AG08396 (cell line): ENCODE data around the gene MRPL41.
"Not testable (repeated sequence)": the region's sequence is repeated elsewhere in the genome, so short reads cannot be mapped to it uniquely, and the experiment has no call there.

Experiments
- DNase-seq: peaks from one replicate; pipeline ENCODE4 v3.0.0; 2012; ENCODE audit warnings: low spot score, mixed read lengths

Gene MRPL41

DNA sequence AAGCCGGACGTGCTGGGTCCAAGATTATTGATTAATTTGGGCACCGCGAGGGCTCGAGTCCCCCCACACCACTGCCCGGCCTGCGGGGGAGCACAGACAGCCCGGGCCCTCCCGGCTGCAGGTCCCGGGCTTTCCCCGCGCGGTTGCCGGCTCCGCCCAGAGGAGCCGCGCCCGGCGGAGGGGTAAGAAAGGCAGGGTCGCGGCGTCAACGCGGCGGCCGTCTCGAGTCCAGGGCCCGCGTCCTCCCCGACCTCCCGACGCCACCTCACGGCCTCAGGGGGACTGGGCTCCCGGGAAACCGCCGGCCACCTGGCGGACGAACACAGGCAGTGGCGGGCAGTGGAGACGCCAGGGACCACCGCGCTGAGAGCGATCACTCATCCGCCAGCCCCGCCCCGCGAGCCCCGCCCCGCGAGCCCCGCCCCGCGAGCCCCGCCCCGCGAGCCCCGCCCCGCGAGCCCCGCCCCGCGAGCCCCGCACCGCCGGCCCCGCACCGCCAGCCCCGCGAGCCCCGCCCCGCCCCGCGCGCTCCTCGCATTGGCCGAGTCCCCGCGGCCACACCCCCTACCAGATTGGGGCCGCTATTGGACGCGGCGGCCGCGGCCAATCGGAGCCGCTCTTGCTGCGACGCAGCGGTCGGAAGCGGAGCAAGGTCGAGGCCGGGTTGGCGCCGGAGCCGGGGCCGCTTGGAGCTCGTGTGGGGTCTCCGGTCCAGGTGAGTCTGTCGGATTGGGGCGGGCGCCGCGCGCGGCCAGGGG is at the start of gene MRPL41:
Gene MRPL41, plus strand, starts transcription at position 616 of the 758 bp plus-strand sequence. CDS start 203 bp downstream, outside the sequence.
- peak; percentile 98 for DNase-seq

DNA sequence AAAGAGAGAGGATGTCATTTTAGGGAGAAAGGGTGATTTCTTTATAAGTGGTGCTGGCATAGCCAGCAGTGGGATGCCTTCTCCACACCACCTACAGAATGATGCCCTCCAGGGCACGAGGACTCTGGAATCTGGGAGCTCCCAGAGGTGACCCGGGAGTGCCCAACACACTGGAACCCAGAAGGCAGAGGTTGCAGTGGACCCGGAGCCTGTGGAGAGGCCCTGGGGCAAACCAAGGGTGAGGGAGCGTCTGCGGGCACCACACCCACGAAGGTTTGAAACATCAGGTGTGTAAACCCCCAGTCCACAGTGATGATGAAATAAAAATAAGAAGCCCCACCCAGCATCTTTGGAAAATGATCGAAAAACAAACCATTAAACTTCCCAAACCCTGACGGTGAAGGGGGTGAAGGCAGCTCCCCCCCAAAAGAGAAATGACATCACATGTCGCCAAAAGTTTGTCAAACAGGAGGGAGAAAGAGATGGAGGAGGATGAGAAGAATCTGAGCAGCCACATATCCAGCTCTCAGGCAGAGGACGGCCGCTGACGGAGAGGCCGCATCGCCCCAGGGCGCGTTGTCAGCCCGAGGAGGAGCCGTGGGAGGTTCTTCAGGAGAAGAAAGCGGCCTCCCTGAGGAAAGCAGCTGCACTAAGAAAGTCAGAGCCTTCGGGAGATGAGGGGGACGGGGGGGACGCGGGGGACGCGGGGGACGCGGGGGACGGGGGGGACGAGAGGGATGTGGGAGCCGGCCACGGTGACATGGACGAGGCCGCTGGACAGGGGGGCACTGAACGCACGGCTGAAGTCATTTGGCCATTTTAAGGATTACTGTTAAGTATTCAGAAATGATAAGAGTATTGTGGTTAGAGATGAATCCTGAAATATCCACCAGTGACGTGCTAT is 49.4 kb upstream of the MRPL41 start:
- peak; percentile 70 for DNase-seq

DNA sequence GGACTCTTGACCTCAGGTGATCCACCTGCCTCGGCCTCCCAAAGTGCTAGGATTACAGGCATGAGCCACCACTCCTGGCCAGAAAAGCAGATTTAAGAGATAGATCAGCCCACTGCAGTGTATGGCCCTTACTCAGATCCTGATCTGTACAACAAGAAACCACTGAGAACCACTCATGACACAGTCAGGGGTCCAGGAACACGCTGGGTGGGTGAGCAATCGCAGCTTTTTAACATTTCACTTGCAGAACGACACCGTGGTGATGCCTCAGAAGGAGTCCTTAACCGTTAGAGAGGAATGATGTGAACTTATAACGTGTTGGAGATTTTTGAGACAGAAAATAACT is 47.3 kb upstream of the MRPL41 start:
- DNase-seq = no peak

DNA sequence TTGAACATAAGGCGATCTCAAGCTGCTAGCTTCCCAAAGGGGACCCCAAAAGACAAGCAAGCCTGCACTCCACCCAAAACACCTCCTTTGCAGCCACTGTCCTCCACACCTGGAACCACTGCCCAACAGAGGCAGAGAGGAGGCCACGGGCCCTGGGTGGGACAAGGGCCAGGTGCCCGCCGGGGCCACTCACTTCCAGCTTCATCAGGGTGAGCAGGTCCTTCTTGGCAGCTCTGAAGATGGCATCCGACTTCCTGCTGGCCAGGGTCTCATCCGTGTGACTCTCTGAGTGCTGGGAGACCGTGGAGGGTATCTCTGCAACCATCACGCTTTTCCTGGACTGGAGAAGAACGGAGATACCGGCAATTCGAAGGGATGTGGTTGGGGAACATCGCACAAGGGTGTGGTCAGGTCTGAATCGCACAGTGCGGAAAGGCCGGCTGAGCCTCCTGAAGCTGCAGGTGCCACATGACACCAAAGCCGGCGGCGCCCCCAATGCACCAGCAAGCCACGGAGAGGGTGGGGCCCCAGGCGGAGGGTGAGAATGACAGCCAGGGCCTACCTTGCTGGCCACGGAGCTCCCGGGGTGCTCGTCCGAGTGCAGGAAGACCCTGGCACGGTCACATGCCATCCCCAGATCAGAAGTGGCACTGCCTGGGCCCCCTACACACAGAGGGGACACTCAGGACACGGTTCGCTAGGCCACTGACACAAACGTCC is 46.1 kb upstream of the MRPL41 start:
- no peak for DNase-seq

DNA sequence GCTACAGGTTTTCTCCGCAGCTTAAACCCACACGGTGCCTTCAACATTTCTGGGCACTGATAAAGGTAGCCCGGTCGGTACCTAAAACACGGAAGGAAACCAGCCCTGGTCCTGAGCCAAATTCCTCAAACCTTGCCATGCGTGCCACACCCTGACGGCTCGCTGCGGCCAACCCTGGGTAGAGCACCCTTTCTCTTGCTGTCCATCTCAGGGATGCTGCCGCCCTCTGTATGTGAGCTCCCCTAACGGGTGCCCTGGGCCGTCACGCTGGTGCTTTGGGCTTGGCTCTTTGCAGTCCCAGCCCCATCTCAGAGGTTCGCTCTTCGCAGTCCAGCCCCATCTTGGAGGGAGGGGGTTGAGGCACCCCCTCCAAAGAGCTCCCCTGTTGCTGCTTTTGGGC is 45.4 kb upstream of the MRPL41 start:
- no peak for DNase-seq

DNA sequence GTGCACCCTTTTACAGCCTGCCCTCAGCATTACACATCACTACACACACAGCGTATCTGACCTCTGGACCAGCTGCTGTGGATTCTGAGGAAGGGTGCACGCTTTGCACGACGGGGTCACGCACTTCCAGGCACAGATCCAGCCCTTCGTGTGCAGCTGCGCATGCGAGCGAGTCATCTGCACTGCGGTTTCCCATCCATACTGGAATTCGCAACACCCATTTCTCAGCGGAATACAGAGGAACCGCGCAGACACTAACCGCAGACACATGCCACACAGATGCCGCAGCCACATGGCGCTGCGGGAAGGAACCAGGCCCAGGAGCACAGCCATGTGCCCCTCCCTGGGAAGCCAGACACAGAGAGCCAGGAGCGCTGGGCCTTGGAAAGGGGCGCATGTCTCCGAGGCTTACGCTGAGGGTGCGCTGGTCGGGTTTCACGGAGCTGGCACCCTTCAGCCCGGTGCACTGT is 44.9 kb upstream of the MRPL41 start:
- DNase-seq = no peak

DNA sequence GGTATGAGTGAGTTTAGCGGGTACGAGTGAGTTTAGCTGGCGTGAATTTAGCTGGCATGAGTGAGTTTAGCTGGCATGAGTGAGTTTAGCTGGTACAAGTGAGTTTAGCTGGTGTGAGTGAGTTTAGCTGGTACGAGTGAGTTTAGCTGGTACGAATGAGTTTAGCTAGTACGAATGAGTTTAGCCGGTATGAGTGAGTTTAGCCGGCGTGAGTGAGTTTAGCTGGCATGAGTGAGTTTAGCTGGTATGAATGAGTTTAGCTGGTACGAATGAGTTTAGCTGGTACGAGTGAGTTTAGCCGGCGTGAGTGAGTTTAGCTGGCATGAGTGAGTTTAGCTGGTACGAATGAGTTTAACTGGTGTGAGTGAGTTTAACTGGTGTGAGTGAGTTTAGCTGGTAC is 42.5 kb upstream of the MRPL41 start:
- no peak for DNase-seq

DNA sequence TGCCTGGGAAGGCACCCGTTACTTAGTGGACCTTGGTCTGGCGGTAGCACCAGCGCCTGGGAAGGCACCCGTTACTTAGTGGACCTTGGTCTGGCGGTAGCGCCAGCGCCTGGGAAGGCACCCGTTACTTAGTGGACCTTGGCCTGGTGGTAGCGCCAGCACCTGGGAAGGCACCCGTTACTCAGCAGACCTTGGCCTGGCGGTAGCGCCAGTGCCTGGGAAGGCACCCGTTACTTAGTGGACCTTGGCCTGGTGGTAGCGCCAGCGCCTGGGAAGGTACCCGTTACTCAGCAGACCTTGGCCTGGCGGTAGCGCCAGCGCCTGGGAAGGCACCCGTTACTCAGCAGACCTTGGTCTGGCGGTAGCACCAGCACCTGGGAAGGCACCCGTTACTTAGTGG is 40.6 kb upstream of the MRPL41 start:
- not testable (repeated sequence) for DNase-seq

DNA sequence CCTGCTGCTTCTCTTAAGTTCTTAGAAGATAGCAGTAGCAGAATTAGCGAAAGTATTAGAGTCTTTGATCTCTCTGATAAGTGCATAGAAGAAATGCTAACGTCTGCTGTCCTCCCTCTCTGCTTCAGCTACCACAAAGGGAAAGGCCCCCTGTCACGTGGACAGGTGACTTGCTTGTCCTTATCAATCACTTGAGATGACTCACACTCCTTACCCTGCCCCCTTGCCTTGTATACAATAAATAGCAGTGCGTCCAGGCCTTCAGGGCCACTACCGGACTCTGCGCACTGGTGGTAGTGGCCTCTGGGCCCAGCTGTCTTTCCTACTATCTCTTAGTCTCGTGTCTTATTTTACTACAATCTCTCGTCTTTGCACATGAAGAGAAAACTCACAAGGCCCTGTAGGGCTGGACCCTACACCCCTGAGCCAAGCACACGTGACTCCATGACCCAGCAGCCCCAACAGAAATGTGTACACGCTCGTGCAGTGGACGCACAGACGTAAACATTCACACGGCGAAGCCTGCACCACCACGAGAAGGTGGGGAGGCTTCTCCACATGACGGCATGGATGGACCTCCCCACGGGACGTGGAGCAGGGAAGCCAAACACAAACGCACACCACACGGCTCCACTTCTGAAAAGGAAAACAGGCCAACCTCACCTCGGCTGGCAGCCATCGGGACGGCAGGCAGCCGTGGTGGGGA is 39.8 kb upstream of the MRPL41 start:
- DNase-seq = no peak

DNA sequence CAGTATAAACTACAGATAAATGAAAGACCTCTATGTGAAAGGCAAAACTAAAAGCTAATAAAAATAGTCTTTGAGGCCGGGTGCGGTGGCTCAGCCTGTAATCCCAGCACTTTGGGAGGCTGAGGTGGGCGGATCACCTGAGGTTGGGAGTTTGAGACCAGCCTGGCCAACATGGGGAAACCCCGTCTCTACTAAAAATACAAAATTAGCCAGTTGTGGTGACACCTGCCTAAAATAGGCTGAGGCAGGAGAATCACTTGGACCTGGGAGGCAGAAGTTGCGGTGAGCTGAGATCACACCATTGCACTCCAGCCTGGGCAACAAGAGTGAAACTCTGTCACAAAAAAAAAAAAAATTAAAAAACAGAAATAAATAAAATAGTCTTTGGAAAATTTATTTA is 38.5 kb upstream of the MRPL41 start:
- DNase-seq = not testable (repeated sequence)

DNA sequence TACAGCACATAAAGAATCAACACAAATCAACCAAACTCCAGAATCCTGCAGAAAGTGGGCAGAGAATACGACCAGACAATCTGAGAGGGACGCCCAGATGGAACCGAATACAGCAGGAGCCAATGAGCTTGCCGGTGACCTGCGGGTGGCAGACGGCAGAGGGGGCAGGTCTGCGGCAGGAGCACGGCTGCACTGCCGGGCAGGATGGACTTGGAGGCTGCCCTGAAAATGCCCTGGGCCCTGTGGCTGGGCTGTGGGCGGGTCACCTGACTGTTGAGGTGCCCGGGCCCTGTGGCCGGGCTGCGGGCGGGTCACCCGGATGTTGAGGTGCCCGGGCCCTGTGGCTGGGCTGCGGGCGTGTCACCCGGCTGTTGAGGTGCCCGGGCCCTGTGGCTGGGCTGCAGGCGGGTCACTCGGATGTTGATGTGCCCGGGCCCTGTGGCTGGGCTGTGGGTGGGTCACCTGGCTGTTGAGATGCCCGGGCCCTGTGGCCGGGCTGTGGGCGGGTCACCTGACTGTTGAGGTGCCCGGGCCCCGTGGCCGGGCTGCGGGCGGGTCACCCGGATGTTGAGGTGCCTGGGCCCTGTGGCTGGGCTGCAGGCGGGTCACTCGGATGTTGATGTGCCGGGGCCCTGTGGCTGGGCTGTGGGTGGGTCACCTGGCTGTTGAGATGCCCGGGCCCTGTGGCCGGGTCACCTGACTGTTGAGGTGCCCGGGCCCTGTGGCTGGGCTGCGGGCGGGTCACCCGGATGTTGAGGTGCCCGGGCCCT is 37.7 kb upstream of the MRPL41 start:
- not testable (repeated sequence) for DNase-seq

DNA sequence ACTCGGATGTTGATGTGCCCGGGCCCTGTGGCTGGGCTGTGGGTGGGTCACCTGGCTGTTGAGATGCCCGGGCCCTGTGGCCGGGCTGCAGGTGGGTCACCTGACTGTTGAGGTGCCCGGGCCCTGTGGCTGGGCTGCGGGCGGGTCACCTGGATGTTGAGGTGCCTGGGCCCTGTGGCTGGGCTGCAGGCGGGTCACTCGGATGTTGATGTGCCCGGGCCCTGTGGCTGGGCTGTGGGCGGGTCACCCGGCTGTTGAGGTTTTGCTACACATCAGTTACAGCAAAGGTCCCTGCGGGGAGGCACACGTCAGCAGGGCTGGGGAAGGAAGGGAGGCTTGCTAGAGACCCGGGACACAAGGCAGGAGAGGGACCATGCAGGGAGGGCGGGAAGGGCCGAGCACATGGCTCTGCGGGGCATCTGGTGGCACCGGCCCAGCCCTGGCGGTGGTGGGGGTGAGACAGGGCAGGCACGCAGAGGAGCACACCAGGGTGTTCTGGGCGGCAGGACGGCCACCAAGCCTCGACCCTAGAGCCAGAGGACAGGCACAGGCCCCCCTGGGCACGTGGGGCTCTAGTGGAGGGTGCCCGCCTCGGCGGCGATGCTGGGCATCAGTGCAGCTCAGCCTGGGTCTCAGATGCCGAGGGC is 36.9 kb upstream of the MRPL41 start:
- no peak for DNase-seq

DNA sequence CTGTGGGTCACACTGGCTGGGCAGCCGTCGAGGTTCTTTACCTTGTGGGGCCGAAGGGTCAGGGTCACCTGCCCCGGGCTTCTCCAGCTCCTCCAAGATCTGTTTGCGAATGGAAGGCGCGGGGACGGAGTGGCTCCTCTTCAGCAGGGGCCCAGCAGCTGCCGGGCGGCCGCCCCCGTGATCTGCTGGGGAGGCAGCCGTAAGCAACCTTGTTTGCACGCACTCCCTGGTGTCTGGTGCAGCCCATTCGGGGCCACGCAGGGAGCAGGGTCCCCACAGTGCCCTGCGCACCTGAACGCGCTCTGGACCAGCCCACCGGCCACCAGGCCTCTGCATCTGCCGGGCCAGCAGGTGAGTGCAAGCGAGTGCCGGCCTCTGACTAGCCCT is 36.3 kb upstream of the MRPL41 start:
- DNase-seq = no peak

DNA sequence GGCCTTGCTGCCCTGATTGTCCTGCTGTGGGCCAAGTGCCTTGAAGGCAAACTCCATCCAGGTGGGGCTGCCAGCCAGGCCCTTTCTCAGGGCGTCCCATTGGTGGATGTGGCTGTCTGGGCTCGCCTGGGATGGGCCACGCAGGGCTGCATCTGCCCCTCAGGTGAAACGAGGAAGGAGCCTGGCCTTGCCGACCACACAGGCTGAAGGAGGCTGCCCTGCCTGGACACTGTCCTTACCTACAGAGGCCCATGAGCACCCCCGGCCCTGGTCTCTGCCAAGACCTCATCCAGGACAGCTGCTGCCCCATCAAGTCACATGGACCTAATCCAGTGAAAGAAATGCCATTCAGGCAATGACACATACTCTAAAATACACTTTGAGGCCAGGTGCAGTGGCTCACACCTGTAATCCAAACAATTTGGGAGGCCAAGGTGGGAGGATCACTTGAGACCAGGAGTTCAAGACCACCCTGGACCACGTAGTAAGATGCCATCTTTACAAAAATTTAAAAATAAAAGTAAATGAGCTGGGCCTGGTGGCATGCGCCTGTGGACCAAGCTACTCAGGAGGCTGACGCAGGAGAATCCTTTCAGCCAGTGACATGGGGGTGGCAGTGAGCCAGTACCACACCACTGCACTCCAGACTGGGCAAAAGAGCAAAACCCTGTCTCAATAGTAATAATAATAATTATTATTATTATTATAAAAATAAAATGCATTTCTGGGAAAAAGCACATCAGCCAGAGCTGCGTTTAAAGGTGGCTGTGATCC is 35.3 kb upstream of the MRPL41 start:
- no peak for DNase-seq

DNA sequence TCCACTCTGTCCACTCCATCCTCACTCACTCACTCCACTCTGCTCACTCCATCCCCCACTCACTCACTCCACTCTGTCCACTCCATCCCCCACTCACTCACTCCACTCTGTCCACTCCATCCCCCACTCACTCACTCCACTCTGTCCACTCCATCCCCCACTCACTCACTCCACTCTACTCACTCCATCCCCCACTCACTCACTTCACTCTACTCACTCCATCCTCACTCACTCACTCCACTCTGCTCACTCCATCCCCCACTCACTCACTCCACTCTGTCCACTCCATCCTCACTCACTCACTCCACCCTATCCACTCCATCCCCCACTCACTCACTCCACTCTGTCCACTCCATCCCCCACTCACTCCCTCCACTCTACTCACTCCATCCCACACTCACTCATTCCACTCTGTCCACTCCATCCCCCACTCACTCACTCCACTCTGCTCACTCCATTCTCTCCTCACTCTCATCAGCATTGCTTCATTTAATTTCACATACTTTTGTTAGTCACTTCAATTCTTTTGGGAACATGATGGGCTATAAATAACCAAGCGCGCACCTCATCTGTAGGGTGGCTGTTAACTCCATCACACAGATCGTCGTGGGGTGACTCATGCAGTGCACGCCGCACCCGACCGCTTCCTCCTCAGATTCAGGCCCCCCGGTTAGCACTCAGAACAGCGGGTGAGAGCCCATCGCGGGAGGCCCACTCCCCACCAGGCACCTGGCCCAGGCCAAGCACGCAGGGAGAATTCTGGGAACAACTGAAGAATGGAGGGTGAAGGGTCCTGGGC is 32.8 kb upstream of the MRPL41 start:
- DNase-seq = not testable (repeated sequence)

DNA sequence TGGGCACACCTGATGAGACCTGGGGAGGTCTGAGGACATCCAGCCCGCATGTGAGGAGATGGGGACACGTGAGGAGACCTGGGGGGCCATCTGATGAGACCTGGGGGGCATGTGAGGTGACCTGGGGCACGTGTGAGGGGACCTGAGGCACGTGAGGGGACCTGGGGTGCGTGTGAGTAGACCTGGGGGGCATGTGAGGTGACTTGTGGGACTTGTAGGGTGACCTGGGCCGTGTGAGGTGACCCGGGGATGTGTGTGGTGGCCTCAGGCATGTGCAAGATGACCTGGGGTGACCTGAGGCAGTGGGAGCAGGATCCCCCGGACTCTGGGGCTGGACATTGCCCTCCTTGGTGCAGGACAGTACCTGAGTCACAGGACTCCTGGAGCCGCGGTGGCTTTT is 32.1 kb upstream of the MRPL41 start:
- no peak for DNase-seq

DNA sequence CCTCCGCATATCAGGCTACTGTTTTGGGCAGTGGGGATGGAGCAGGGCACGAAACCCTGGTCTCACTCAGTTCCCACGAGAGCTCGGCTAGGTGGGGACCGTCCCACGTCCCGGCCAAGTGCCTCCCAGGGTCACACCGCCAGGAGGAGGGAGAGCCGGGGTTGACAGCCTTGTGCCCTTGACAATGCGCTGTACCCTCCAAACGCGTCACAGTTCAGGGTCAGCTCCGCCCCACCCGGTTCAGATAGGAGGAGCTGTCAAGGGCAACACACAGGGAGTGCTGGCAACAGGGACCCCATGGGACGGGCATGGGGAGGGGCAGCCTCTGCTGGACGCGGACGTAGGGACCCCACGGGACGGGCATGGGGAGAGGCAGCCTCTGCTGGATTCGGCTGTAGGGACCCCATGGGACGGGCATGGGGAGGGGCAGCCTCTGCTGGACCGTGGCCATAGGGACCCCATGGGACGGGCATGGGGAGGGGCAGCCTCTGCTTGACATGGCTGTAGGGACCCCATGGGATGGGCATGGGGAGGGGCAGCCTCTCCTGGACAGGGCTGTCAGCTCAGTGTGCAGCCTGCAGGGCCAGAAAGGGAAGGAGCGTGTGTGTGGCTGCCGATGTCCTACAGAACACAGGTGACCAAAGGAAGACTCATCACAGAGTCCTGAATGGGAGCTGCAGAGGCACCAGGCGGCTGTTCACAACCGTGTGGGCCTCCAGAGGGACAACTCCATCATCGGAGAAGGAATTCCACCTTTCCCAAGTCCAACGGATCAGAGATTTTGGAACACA is 30.9 kb upstream of the MRPL41 start:
- DNase-seq = no peak

DNA sequence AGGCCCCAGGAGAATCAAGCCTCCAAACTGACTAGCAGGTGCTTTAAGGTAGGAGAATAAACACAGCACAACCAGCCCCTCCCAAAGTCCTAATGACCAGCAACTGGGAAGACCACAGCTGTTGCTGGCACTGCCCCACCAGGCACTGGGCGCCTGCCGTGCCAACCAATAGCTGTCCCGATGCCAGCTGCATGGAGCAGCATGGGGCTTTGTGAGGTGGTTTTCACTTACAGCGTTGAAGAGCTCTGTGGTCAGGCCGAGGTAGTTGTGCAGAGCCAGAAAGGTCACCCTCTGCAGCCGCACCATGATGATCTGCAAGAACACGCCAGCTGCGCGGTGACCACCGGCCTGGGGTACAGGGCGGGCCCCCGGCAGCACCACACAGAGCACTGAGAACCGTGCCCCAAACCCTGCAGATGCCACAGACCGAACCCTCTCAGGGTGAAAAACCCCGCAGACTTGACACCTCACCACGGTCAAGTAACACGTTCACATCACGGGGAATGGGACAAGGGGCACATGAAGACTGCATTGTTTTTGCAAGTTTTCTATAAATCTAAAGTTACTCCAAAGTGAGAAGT is 30.2 kb upstream of the MRPL41 start:
- no peak for DNase-seq
